Renal pelvis (tissue), 12 donors: ENCODE data around the gene IRAG1. TPM values are rescaled to one million over a fixed set of nuclear protein-coding genes. Genes with fewer than 3 reads are reported as not detected.
A peak's percentile ranks its signal among the peaks of the same experiment; 100 is the strongest.

ENCODE experiments used
- DNase-seq: peaks from one replicate; pipeline ENCODE4 v3.0.0-alpha.2; 2013
- long read RNA-seq, 16 experiments: transcript quantifications; one replicate each; lab custom pipeline, GENCODE V29; 2026
- polyA plus RNA-seq, 3 donors: library from polyadenylated mRNA; unstranded; fragments of 120-200 nt; gene quantifications; one replicate each; pipeline ENCODE4 v1.2.1, GENCODE V29; 2013; ENCODE audit not compliant: insufficient read length in 3 of 3

Gene IRAG1, protein sequence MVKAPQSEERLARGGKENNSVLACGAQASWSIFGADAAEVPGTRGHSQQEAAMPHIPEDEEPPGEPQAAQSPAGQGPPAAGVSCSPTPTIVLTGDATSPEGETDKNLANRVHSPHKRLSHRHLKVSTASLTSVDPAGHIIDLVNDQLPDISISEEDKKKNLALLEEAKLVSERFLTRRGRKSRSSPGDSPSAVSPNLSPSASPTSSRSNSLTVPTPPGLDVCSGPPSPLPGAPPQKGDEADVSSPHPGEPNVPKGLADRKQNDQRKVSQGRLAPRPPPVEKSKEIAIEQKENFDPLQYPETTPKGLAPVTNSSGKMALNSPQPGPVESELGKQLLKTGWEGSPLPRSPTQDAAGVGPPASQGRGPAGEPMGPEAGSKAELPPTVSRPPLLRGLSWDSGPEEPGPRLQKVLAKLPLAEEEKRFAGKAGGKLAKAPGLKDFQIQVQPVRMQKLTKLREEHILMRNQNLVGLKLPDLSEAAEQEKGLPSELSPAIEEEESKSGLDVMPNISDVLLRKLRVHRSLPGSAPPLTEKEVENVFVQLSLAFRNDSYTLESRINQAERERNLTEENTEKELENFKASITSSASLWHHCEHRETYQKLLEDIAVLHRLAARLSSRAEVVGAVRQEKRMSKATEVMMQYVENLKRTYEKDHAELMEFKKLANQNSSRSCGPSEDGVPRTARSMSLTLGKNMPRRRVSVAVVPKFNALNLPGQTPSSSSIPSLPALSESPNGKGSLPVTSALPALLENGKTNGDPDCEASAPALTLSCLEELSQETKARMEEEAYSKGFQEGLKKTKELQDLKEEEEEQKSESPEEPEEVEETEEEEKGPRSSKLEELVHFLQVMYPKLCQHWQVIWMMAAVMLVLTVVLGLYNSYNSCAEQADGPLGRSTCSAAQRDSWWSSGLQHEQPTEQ
- polyA plus RNA-seq: 10 to 100 TPM in 1 of 3 donors, 1 to 10 TPM in 2; 9.5 to 13.4 (median 9.5) TPM
- long read RNA-seq, donor 1, partial matches to known transcripts: 103 of 103 reads
- long read RNA-seq, donor 1, other reads (novel, unspliced or antisense): 0 of 103 reads
- long read RNA-seq, donor 2, partial matches to known transcripts: 11 of 11 reads
- long read RNA-seq, donor 2, other reads (novel, unspliced or antisense): 0 of 11 reads
- long read RNA-seq, donor 3: 0 reads
- long read RNA-seq, donor 4: 0 reads
- long read RNA-seq, donor 5: 0 reads
- long read RNA-seq, donor 6: 0 reads
- long read RNA-seq, donor 7: 0 reads
- long read RNA-seq, donor 8: 0 reads
- long read RNA-seq, donor 9: 0 reads
- long read RNA-seq, donor 10: 0 reads
- long read RNA-seq, donor 11: 0 reads
- long read RNA-seq, donor 12: 0 reads
- long read RNA-seq, donor 13: 0 reads
- long read RNA-seq, donor 14: 0 reads
- long read RNA-seq, donor 15: 0 reads
- long read RNA-seq, donor 16: 0 reads

DNA sequence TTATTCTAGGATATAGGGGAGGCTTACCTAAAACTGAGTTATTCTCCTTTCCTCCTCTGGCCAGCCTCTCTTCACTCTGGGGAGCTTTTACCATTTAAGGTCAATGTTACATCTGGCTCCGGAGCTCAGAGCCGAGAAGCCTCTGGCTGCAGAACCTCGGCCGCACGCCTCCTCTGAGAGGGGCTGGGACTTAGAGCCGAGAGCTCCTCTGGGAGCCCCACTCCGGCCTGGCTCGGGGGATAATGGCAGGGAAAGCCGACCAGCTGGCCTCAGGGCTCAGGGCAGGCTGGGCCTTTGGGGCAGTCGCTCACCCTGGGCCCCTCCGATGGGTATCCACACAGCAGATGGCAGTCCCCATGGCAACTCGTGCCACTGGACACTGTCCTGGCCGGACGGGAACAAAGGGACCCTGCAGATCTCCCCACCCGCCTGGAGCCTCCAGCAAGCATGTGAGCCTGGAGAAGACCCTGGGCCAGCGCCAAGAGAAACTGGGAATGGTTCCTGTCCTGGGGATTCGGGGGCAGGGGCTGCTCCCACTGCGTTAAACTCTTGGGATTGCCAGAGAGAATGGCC lies at the start of gene IRAG1:
Gene IRAG1, minus strand, starts transcription at position 247 of the 573 bp plus-strand sequence. Its CDS starts 153 bp downstream, at position 94.
- DNase-seq: no peak

DNA sequence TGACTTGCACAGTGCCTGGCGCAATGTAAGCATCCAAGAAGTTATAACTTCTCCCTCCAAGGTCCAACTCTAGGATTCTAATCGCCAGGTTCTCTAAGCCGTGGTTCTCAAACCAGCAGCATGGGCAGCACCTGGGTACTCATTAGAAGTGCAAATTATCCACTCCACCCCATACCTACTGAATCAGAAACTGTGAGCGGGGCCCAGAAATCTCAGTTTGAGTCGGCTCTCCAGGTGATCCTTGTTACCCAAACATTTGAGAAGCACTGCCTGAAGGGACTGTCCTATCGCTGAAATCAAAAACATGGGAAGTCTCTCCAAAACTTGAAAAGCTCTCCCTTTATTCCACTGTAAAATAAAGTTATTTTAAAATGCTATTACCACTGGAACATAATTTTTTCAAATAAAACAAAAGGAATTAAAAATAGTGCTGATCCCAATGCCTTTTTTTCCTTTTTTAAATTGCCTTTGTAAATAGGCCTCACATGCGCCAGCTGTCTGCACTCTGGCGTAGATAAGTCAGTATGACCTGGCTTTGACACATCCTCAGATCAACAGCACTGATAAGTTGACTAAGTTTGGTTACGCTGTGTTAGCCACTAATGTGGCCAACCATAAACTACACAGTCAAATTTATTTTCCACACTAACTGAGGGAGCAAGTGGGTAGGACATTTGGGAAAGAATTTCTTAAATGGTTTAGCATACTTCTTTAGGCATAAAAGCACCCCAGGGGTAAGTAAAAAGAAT lies 49.1 kb upstream of the IRAG1 start:
- no peak for DNase-seq

DNA sequence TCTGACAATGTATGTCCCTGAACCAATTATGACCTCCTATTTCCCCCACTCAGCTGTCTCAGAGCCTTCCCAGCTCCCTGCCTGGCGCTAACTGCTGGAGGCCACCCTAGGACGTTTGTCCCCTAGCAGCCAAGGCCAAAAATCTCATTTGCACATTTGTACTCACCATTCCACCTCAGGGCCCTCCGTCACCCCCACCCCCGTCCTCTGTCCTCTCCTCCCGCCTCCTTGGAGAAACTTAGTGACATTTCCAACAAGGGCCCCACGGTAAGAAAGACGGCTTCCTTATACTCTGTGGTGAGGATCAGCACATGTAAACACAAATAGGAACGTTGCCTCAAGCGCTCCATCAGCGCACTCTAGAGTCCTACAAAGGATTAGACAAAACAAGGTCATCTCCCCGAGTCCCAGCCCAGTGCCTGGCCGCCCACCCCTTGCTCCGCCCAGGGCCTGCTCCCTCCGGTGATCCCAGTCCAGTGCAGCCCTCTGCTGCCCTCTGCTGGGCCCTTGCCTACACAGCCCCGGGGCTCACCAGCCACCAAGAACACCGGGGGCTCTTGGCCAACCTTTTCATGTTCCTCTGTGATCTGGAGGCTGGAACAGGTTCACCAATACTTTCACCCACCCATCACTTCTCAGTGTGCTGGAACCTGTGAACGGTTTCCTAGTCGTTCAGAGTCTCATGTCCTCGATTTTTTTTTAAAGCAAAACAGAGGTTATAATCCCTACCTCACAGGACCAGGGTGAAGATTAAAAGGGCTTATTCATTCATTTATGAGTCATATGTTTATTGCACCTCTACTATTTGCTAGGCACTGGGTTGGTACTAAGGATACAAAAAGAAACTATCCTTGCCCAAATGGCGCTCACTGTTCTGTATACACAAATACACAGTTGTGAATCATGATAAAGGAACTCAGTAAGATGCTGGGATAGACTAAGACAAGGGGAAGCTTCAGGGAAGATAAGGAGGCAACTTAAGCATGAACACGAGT lies 42.2 kb upstream of the IRAG1 start:
- peak; percentile 90 for DNase-seq

DNA sequence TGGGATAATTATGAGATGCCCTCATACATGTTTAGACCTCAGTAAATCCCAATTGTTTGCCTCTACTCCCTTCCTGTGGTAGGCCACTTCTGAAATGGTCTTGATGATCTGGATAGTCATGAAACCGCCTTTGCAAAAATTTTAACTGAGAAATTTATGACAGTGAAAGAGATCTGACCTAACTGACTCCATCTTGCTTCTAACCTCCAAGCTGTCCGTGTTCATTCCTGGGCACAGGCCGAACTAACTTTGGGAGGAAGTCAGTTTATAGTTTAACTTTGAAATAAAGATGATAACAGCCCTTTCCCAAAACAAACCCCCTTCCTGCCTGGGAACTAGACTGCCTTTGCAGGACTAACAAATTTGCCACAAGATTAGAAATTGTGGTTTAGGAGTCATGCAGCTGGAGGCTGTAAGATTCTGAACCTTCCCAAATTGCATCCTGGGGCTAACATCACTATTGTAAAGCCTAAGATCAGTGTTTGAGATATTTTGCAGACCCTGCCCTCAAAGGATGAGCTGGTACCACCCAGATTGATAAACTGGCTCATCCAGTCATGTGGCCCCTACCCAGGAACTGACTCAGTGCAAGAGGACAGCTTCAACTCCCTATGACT lies 37.6 kb upstream of the IRAG1 start:
- no peak for DNase-seq

DNA sequence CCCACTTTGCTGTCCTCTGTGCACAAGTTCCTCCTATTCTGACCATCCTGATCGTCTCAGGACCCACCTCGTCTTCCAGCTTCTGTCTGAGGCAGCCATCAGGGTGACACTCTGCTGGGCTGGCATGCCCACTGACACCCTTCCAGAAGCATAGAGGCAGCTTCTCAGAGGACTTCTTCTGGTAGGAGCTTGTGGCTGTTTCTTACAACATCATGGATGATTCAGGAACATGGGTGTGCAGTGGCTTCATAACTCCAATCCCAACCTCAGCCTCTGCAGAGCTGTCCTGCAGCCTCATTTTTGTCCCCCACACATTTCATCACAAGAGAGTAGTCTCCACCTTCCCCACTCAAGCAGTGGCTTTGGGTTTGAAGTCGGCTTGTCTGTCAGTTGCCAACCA lies 36.6 kb upstream of the IRAG1 start:
- no peak for DNase-seq

DNA sequence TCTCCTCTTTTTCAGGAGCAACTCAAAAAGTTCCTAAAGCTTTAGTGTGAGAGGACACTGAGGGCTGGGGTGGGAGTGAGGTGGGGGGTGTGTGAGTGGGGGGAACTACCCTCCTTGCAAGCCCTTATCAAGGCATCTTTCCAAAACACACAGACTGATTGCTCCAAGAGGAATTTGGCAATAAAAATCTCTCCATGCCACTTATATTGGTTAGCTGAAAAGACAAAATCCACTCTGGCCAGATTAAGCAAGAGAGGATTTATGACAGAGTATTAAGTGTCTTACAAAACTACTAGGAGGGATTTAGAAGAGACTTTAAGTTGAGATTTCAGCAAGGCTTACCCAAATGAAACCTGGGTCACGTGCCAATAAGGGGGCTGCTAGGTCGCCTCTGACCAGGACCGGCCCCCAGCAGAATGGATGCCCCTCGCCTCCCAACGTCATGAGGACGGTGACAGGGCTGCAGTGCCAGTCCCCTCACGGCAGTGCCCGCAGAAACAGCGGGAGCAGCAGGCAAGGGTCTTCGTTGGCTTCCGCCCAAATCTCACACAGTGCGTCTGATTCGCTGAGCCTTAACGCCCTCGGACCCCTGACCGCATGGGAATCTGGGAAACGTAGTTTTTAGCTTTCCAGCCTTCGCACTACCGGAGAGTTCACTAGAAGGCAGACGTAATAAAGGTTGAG lies 35.4 kb upstream of the IRAG1 start:
- DNase-seq: peak; percentile 58

DNA sequence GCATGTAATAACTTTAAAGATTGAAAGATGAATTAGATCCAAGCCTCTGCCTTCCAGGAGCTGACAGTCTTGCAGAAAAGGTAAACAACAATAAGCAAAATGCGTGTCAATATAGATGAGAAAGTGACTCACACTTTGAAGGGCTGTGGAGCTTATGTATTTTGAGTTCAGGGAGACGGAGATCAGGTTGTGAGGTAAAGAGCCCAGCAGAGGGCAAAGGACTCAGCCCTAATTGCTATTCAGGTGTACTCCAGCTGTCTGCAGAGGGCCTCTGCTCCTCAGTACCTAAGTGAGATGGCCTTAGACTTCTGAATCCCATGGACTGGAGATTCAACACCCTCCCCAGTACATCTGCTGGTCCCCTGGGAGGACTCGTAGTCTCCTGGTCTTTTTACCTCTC lies 34.6 kb upstream of the IRAG1 start:
- DNase-seq: no peak

DNA sequence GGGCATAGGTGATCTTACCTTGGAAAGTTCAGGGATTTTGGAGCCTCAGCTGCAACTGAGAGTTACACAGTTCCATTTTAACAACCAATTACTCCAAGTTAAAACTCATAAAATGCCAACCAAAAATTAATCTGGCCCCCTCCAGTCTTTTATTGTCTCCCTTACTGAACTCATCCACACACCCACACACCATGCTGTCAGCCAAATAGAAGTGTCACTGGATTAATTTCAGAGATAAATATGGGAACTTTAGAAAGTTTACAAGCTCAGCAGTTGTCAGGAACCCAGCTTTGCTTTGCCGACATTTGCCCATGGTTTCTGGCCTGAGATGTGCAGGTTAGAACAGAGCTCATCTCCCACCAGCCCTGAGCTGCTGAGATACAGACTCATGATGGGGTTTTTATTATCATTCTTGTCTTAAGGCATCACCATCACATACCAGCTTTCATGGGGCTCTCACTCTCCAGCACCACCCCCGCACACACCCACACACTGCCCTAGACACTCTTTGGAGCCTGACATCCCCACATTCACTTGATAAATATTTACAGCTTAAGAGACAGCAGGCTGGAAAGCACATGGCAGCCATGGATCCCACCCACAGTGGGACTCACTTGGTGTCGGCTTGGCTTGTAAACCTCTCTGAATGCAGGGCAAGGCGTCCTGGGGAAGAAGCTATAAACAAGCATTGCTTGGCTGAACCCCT lies 33.7 kb upstream of the IRAG1 start:
- peak; percentile 48 for DNase-seq

DNA sequence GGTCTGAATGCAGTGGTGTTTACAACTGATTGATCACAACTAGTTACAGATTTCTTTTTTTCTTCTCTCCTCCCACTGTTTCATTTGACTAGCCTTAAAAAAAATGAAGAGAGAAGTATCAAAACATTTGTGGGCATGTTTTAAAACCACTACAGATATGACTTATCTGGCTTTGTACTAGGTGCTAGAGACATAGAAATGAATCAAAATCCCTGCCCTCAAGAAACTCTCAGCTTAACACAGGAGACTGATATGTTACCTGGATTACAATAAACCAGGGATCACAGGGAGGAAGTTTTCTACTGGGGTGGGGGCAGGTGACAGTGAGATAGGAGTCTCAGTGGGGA lies 32.3 kb upstream of the IRAG1 start:
- no peak for DNase-seq

DNA sequence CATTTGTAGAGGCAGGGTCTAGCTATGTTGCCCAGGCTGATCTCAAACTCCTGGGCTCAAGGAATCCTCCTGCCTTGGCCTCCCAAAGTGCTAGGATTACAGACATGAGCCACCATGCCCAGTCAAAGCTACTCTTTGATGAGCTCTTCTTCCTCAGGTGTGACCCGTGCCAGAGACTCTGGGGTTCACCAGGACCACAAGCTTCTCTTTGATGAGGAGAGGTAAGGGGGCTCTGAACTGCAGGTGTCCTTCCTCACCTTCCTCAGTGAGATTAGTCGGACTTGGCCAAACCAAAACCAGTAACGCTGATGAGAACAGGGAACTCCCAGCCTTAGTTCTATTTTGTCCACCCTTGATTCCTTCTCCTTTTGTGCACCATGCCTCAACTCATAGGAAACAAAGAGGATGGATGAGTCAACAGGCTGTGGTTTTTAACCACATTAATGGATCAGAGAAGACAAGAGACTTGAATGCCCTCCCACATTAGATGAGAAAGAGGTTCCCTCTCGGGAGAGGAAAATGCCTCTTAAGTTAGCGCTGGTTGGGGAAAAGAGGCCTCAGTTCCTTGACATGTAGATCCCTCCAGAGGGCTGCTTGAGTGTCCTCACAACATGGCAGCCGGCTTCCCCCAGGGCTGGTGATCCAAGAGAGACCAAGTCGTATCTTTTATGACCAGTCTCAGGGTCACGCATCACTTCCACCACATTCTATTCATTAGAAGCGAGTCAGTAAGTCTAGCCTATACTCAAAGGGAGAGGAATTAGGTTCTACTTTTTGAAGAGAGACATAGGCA lies 31.8 kb upstream of the IRAG1 start:
- no peak for DNase-seq

DNA sequence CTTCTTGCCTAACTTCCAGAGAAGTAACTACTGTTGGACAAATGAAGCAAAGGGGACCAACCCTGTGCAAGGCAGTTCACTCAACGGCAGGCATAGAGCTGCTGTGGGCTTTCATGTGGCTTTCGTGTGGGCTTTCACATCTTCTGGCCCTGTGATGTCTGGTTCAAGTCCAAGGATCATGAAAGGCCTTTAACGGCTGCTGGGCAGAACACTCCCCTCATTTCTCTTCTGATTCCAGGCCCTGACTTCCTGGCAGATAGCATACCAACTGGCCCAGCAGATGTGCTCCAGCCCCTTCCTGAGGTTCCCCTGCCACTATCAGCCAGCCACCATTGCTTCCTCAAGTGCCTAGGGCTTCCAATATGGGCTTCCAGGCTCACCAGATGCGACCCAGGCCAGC lies 28.8 kb upstream of the IRAG1 start:
- DNase-seq: no peak

DNA sequence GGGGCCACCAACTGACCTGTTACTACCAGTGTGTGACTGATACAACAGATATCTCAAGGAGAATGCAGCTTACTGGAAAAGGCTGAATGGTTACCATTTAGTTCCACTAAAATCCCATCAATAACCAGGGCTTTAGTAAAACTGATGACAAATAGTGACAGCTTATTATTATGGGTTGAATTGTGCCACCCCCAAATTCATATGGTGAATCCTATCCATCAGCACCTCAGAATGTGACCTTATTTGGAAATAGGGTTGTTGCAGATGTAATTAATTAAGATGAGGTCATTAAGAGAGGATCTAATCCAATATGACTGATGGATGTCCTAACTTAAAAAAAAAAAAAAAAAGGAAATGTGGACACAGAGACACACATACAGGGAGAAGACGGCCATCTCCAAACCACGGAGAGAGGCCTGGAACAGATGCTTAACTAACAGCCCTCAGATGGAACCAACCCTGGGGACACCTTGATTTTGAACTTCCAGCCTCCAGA lies 27.4 kb upstream of the IRAG1 start:
- no peak for DNase-seq

DNA sequence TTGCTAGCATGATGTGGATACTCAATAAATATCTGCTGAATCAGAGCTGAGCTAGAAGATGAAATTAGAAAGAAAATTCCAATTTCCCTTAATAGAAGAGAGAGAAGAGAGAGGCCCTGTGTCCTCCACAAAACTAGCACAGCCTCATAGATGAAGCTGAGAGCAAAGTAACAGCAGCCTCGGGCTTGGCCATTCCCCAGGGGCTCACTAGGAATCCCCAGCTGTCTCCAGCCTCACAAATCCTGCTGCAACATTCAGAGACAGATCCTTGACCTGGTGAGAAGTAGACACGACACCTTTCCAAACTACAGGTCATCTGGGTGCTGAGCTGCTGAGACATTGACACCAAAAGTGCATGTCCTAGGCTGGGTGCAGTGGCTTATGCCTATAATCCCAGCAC lies 26.1 kb upstream of the IRAG1 start:
- DNase-seq: no peak

DNA sequence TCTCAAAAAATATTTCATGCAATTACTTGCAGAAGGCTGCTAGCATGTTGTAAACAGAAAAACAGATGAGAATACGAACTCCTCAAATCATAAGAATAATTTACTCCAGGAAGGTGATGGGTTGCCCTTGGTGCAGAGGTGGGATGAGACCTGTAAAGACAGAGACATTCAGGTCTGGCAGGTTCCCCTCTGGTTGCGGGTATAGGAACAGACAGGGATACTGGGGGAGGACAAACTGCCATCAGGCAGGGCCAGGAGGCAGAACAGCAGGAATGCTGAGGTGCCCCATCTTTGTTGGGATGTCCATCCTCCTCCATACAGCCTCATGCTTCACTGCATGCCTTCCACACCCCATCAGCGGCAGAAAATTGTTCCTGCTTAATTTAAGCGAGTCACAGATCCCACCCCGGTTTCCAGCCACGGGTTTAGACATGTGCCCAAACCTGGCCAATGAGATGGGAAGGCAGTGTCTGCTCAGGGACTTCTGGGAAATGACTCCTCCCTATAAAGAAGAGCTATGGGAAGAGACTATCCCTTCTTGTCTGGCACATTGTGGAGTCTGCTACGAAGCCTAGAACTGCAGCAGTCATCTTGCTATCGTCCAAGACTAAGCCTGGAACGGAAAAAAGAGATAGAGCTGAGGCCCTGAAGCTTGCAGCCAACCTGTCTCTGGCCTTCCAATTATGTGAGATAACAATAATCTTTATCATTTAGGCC lies 23.1 kb upstream of the IRAG1 start:
- DNase-seq: no peak

DNA sequence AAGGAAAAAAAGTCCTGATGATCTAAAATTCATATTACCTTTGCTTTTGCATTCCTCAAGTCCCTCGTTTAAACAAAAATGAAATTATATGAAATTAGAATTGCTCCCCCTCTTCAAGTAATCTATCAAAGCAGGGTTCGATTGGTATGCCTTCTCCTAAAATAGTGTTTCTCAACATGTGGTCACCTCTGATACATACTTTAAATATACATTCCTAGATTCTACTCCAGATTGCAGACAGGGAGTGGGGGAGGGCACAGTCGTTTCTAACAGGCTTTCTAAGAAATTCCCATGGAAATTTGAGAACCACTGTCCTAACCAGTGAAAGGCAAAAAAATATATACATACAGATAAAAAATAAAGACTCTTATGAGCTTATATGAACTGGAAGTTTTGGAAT lies 22.6 kb upstream of the IRAG1 start:
- no peak for DNase-seq

DNA sequence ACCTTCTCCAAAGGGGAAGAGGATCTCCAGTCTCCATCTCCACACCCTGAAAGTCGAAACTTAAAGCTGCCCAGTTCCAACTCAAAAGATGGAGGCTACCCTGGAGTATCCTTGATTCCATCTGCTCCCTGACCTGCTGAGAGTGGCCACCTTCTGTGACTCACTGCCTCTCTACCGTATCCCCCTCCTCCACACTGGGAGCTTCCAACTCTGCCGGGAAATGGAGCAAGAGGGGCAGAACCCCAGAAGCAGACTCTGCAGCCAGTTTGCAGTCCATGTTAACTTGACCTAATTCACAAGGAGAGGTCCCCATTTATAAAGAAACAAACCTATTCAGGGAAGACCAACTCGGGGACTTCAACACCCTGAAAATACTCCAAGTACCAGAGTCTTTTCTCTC lies 22.0 kb upstream of the IRAG1 start:
- no peak for DNase-seq
